Measurements from ENCODE around the gene GPSM1. TPM values are rescaled to one million over a fixed set of nuclear protein-coding genes. Genes with fewer than 3 reads are reported as not detected.

The GPSM1 gene
- polyA plus RNA-seq, 1 donor = 39.9 TPM

GRCh38 chr9:136297766-136298735 lies 29.3 kb upstream of the GPSM1 start:
- no peak for DNase-seq
- H3K36me3 ChIP-seq (ENCODE audit: control insufficient read depth, insufficient read depth, low read length) = no peaks in the 10 kb centered on the region
- no peaks in the 10 kb centered on the region for H3K9me3 ChIP-seq (ENCODE audit: control insufficient read depth, low read depth, low read length)
- H3K4me1 ChIP-seq (ENCODE audit: control insufficient read depth, insufficient read depth, low read length) = peaks cover 10% of the 10 kb centered on the region
- no CpG with 5 or more reads among the region's 26 CpGs for WGBS (ENCODE audit: insufficient coverage, low lambda C conversion rate)
- H3K27ac ChIP-seq (ENCODE audit: low read length) = no peak overlapping the region
- H3K27me3 ChIP-seq (ENCODE audit: control insufficient read depth, insufficient read depth, low read length) = no peaks in the 10 kb centered on the region
- no peak overlapping the region for H3K4me3 ChIP-seq (ENCODE audit: low read length)

GRCh38 chr9:136299116-136299515 lies 28.2 kb upstream of the GPSM1 start:
- Histone ChIP-seq H3K27me3 (ENCODE audit: control insufficient read depth, insufficient read depth, low read length) (no peaks in the 10 kb centered on the region), H3K4me3 (ENCODE audit: low read length) (no peak overlapping the region), H3K4me1 (ENCODE audit: control insufficient read depth, insufficient read depth, low read length) (peaks cover 14% of the 10 kb centered on the region), H3K36me3 (ENCODE audit: control insufficient read depth, insufficient read depth, low read length) (no peaks in the 10 kb centered on the region), H3K9me3 (ENCODE audit: control insufficient read depth, low read depth, low read length) (no peaks in the 10 kb centered on the region), H3K27ac (ENCODE audit: low read length) (no peak overlapping the region)
- no peak for DNase-seq
- no CpG with 5 or more reads among the region's 18 CpGs for WGBS (ENCODE audit: insufficient coverage, low lambda C conversion rate)

DNA sequence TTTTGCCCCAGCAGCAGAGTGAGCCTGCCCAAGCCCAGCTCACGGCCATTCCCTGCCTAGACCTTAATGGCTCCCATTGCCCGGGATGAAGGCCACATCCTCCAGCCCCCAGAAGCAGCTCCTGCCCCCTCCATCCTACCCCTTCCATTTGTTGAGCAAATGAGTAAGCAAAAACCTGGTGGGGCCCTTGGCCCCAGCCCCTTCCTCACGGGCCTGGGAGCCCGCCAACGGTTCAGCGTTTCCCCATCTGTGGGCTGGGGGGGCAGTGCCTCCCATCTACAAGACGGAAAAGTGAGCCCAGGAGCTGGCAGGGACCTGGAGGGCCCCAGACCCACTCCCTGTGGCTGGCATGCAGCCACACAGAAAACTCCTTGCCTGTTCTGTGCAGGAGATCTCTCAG lies 27.8 kb upstream of the GPSM1 start:
- H3K27me3 ChIP-seq (ENCODE audit: control insufficient read depth, insufficient read depth, low read length) = no peaks in the 10 kb centered on the region
- no peak for DNase-seq
- WGBS (ENCODE audit: insufficient coverage, low lambda C conversion rate) = no CpG with 5 or more reads among the region's 7 CpGs

GRCh38 chr9:136300016-136300545 lies 27.3 kb upstream of the GPSM1 start:
- Histone ChIP-seq H3K4me1 (ENCODE audit: control insufficient read depth, insufficient read depth, low read length) (peaks cover 17% of the 10 kb centered on the region), H3K36me3 (ENCODE audit: control insufficient read depth, insufficient read depth, low read length) (no peaks in the 10 kb centered on the region), H3K27ac (ENCODE audit: low read length) (no peak overlapping the region), H3K4me3 (ENCODE audit: low read length) (no peak overlapping the region), H3K9me3 (ENCODE audit: control insufficient read depth, low read depth, low read length) (no peaks in the 10 kb centered on the region), H3K27me3 (ENCODE audit: control insufficient read depth, insufficient read depth, low read length) (no peaks in the 10 kb centered on the region)
- DNase-seq = no peak
- no CpG with 5 or more reads among the region's 14 CpGs for WGBS (ENCODE audit: insufficient coverage, low lambda C conversion rate)

More for the DNA sequence above, 27.8 kb upstream of the GPSM1 start:
- Histone ChIP-seq H3K36me3 (ENCODE audit: control insufficient read depth, insufficient read depth, low read length) (no peaks in the 10 kb centered on the region), H3K4me1 (ENCODE audit: control insufficient read depth, insufficient read depth, low read length) (peaks cover 17% of the 10 kb centered on the region), H3K4me3 (ENCODE audit: low read length) (no peak overlapping the region), H3K27ac (ENCODE audit: low read length) (no peak overlapping the region), H3K9me3 (ENCODE audit: control insufficient read depth, low read depth, low read length) (no peaks in the 10 kb centered on the region)

DNA sequence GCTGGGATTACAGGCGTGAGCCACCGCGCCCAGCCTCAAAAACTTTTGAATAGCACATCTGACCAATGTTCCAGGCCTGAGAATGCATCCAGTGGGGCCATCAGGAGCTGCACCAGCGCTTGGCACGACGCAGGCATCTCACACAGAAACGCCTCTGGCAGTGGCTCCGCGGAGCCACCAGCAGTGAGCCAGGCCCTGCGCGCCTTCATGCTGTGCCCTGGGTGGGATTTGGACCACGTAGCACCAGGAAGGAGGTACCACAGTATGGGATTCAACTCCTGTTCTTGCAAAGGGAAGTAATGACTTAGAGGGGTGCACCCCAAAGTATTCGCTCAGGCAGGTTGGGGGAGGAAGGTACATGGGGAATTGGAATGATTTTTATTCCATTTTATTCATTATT lies 26.5 kb upstream of the GPSM1 start:
- H3K36me3 ChIP-seq (ENCODE audit: control insufficient read depth, insufficient read depth, low read length) = no peaks in the 10 kb centered on the region
- H3K27ac ChIP-seq (ENCODE audit: low read length) = no peak overlapping the region
- no peak for DNase-seq
- H3K4me1 ChIP-seq (ENCODE audit: control insufficient read depth, insufficient read depth, low read length) = peaks cover 16% of the 10 kb centered on the region
- H3K9me3 ChIP-seq (ENCODE audit: control insufficient read depth, low read depth, low read length) = no peaks in the 10 kb centered on the region
- WGBS (ENCODE audit: insufficient coverage, low lambda C conversion rate) = 75% methylated on average over 1 of the region's 13 CpGs
- no peaks in the 10 kb centered on the region for H3K27me3 ChIP-seq (ENCODE audit: control insufficient read depth, insufficient read depth, low read length)
- H3K4me3 ChIP-seq (ENCODE audit: low read length) = no peak overlapping the region

- WGBS (ENCODE audit: insufficient coverage, low lambda C conversion rate) = no CpG with 5 or more reads among the region's 12 CpGs
- Histone ChIP-seq H3K27ac (ENCODE audit: low read length) (no peak overlapping the region), H3K4me1 (ENCODE audit: control insufficient read depth, insufficient read depth, low read length) (peaks cover 7% of the 10 kb centered on the region), H3K36me3 (ENCODE audit: control insufficient read depth, insufficient read depth, low read length) (no peaks in the 10 kb centered on the region), H3K9me3 (ENCODE audit: control insufficient read depth, low read depth, low read length) (peaks cover 5% of the 10 kb centered on the region), H3K27me3 (ENCODE audit: control insufficient read depth, insufficient read depth, low read length) (no peaks in the 10 kb centered on the region), H3K4me3 (ENCODE audit: low read length) (no peak overlapping the region)
- no peak for DNase-seq
Measured at GRCh38 chr9:136302527-136302926, 24.8 kb upstream of the GPSM1 start.

GRCh38 chr9:136303066-136303824 lies 24.1 kb upstream of the GPSM1 start:
- WGBS (ENCODE audit: insufficient coverage, low lambda C conversion rate) = no CpG with 5 or more reads among the region's 34 CpGs
- Histone ChIP-seq H3K36me3 (ENCODE audit: control insufficient read depth, insufficient read depth, low read length) (no peaks in the 10 kb centered on the region), H3K4me1 (ENCODE audit: control insufficient read depth, insufficient read depth, low read length) (peaks cover 7% of the 10 kb centered on the region), H3K9me3 (ENCODE audit: control insufficient read depth, low read depth, low read length) (peaks cover 9% of the 10 kb centered on the region), H3K27ac (ENCODE audit: low read length) (no peak overlapping the region), H3K27me3 (ENCODE audit: control insufficient read depth, insufficient read depth, low read length) (no peaks in the 10 kb centered on the region), H3K4me3 (ENCODE audit: low read length) (no peak overlapping the region)
- DNase-seq = no peak

DNA sequence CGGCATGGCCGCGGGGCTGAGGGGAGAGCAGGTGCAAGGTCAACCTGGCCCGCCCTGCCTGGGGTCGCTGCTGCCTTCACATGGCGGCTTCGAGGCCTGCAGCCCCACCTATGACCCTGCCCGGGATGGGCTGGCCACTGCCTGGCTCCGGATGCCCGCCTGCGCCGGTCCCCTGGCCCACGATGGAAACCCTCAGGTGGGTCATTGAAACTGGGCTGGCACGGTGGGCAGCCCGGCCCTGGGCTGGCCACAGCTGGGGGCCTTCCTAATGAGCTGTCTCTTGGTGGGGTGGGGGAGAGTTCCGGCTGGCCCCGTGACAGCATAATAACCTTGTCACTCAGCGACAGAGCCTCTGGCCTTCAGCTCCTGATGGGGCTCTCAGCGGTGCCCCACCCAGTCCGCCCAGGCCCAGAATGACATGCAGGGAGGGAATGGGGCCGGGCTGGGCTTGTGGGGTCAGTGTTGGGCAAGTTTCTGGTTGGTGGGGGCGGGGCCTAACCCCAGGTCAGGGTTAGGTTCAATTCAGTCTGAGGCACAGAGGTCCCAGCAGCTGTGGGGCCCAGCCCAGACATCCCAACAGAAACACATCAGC lies 23.4 kb upstream of the GPSM1 start, which contains the start of gene CCDC187:
CCDC187 (minus strand) TSS at position 270 of the 592 bp plus-strand sequence; CDS start at position 6, 264 bp downstream.
- Histone ChIP-seq H3K27ac (ENCODE audit: low read length) (no peak within 1 kb of the TSS), H3K36me3 (ENCODE audit: control insufficient read depth, insufficient read depth, low read length) (no peaks in the 10 kb centered on the region), H3K4me3 (ENCODE audit: low read length) (no peak within 1 kb of the TSS), H3K9me3 (ENCODE audit: control insufficient read depth, low read depth, low read length) (peaks cover 16% of the 10 kb centered on the region), H3K27me3 (ENCODE audit: control insufficient read depth, insufficient read depth, low read length) (no peaks in the 10 kb centered on the region), H3K4me1 (ENCODE audit: control insufficient read depth, insufficient read depth, low read length) (peaks cover 7% of the 10 kb centered on the region)
- WGBS (ENCODE audit: insufficient coverage, low lambda C conversion rate) = no CpG with 5 or more reads among the region's 22 CpGs
- peak in 1 of 2 donors; percentile 26 for DNase-seq

DNA sequence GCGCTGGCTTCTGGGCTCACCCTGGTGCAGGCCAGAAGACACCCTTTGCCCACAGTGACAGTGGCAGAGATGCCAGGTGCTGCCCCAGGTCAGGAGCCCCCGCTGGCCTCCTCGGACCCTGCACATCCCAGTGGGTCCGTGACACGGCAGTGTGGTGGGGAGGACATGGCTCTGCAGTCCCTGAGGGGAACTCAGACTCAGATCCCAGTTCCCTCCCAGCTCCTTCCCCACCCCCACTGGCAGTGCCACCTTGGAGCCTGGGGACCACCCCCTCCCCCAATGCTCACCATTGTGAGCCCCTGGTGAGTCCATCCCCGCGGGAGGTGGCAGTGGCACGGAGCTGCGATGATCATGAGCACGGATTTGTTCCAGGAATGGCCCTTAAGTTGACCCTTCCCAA lies 22.9 kb upstream of the GPSM1 start:
- Histone ChIP-seq H3K27ac (ENCODE audit: low read length) (no peak overlapping the region), H3K27me3 (ENCODE audit: control insufficient read depth, insufficient read depth, low read length) (no peaks in the 10 kb centered on the region), H3K36me3 (ENCODE audit: control insufficient read depth, insufficient read depth, low read length) (no peaks in the 10 kb centered on the region), H3K4me1 (ENCODE audit: control insufficient read depth, insufficient read depth, low read length) (peaks cover 7% of the 10 kb centered on the region), H3K4me3 (ENCODE audit: low read length) (no peak overlapping the region), H3K9me3 (ENCODE audit: control insufficient read depth, low read depth, low read length) (peaks cover 19% of the 10 kb centered on the region)
- DNase-seq = no peak
- no CpG with 5 or more reads among the region's 10 CpGs for WGBS (ENCODE audit: insufficient coverage, low lambda C conversion rate)

DNA sequence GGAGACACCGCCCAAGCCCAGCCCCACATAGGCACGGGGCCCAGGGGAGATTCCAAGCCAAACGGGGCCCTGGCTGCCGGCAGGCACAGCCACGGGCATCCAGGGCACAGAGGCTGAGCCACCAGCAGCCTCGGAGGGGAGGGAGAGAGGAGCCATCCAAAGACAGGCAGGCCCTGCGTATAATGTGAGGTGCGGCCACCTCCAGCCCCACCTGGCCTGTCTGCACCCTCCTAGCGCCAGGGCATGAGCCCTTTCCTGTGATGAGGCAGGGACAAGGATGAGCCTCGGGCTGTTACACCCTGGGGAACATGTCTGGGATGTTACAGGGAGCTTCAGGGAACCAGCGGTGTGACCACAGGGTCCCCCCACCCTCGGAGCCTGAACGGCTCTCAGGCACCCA lies 22.4 kb upstream of the GPSM1 start:
- peaks cover 7% of the 10 kb centered on the region for H3K4me1 ChIP-seq (ENCODE audit: control insufficient read depth, insufficient read depth, low read length)
- H3K36me3 ChIP-seq (ENCODE audit: control insufficient read depth, insufficient read depth, low read length) = no peaks in the 10 kb centered on the region
- H3K9me3 ChIP-seq (ENCODE audit: control insufficient read depth, low read depth, low read length) = peaks cover 19% of the 10 kb centered on the region
- DNase-seq = no peak
- no CpG with 5 or more reads among the region's 13 CpGs for WGBS (ENCODE audit: insufficient coverage, low lambda C conversion rate)
- H3K27ac ChIP-seq (ENCODE audit: low read length) = no peak overlapping the region
- no peaks in the 10 kb centered on the region for H3K27me3 ChIP-seq (ENCODE audit: control insufficient read depth, insufficient read depth, low read length)
- no peak overlapping the region for H3K4me3 ChIP-seq (ENCODE audit: low read length)
